Lower leg skin (tissue), 4 donors: ENCODE results near the gene ANKRD53. TPM values are rescaled to one million over a fixed set of nuclear protein-coding genes. Genes with fewer than 3 reads are reported as not detected.

Experiments used
- DNase-seq, 2 donors: peaks; one replicate each; pipeline ENCODE4 v3.0.0-alpha.2; 2019; ENCODE audit warnings: low spot score in 2 of 2
- H3K4me3 ChIP-seq: fragments of 200-600 bp; sonication (generic); 2 replicates; pipeline ENCODE4 v1.5.1; 2017; ENCODE audit warnings: mild to moderate bottlenecking, low read depth; ENCODE audit not compliant: poor library complexity, severe bottlenecking
- CTCF ChIP-seq, 3 donors: fragments of 450-650 bp; IDR thresholded peaks; one replicate each; pipeline ENCODE4 v1.5.1; 2016; ENCODE audit warnings: antibody characterized with exemption in 3 of 3, mild to moderate bottlenecking in 3 of 3, moderate library complexity in 2 of 3
- POLR2A ChIP-seq, 2 donors: fragments of 450-650 bp; IDR thresholded peaks; one replicate each; pipeline ENCODE4 v1.6.1; 2016 to 2017; ENCODE audit warnings: antibody characterized with exemption in 2 of 2, mild to moderate bottlenecking in 1 of 2, moderate library complexity in 1 of 2
- WGBS, 2 donors: methylation state at CpG; one replicate each; pipeline ENCODE4 v1.1.5; 2018; 5-methylcytosine and 5-hydroxymethylcytosine counted together
- intact Hi-C: fragments of 100-400 bp; cut with DNase I; formaldehyde crosslinking; loops from one replicate; pipeline ENCODE4 v1.15.0; 2023; ENCODE audit warnings: low total_unique reads
- total RNA-seq, 4 donors: library from RNA; depleted of rRNA; stranded (reverse); fragments of >200 nt; gene quantifications; one replicate each; pipeline ENCODE4 v1.1.0, GENCODE V29; 2016

ANKRD53 gene
- 1 to 10 TPM in 1 of 4 donors, under 1 TPM in 2, not detected in 1; 0.27 to 1.3 (median 0.84) TPM for total RNA-seq

GRCh38 chr2:70978341-70979179 lies at the start of gene ANKRD53:
ANKRD53 (plus strand) TSS chr2:70978630; CDS start chr2:70978646, 16 bp downstream.
- TF ChIP-seq POLR2A (IDR thresholded peaks at IDR 0.05) (no peak), CTCF (IDR thresholded peaks at IDR 0.05) (no peak)
- intact Hi-C loops = no loop called here
- peak in 1 of 2 donors; percentile 91 for DNase-seq
- H3K4me3 ChIP-seq = peak within 1 kb of the TSS; percentile 45
- 0 to 3% methylated on average over 25 to 49 of the region's 67 CpGs for WGBS, 2 donors

DNA sequence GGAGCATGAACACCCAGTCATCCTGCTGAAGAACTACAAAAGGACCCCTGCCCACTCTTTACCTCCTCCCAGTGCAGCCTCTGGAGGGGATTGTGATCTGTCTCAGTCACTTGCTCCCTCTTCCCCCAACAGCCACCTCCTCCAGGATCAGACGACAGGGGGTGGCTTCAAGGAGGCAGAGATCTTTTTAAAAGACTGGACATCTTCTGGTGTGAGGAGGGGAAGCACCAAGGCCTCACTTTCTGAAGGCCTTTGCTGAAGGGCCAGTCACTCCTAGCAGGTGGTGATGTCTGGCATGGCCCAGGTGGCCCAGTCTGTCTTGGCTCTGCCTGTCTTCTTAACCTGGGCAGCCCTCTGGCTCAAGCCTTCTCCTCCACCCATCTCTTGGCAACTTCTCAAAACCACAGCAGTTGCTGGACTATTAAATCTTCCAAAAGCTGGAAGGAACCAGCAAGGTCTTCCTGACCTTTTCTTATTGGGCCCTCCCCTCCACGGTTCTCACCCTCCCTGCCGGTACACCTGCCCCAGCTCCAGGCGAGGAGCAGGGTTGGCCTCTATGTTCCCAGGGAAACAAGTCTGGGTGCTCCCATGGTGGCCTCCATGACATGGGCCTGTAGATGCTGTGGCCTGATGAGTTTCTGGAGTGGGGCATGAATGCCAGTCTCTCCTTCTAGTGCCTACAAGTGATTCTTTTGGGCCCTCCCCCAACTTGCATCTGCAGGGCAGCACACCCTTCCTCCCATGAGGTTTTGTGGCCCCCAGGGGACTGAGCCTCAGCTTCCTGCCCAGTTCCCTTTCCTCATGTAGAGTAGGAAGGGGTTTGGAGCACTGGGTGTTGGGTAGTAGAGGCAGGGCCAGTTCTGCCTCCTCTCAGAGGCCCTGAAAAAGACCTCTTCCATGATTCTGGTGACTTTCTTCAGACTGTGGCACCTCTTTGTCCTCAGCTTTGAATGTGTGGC lies 47.8 kb upstream of the ANKRD53 start:
- DNase-seq = peak in 1 of 2 donors; percentile 56
- TF ChIP-seq POLR2A (IDR thresholded peaks at IDR 0.05) (no peak), CTCF (IDR thresholded peaks at IDR 0.05) (no peak)
- no peak overlapping the region for H3K4me3 ChIP-seq
- intact Hi-C loops = no loop called here
- 79 to 84% methylated on average over 4 of the region's 4 CpGs for WGBS, 2 donors

DNA sequence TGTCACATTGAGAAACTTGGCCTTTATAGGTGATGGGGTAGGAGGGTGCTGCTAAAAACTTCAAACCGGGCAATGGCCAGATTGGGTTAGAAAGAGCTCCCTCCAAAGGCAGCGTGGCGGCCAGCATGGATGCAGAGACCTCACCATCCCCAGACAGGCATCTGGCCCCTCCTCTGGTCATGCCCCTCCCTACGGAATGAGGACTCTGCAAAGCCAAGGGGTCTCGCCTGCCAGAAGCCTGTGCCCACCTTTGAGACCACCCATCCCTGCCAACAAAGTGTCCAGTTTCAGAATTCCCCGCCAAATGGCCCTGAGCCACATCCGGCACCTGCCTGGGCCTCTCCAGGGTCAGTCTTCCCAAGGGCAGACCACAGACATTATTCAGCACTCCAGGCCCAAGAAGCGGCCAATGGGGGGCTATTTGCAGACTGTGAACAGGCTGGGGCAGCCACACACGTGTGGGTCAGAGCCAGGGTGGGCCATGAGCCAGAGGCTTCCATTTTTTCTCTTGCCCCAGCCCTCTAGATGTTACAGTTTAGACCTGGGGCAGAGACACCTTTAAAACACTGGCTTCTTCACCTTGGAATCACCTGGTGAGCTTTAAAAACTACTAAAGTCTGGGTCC lies 46.9 kb upstream of the ANKRD53 start:
- TF ChIP-seq CTCF (IDR thresholded peaks at IDR 0.05) (no peak), POLR2A (IDR thresholded peaks at IDR 0.05) (no peak)
- WGBS, 2 donors = 83 to 89% methylated on average over 9 of the region's 9 CpGs
- peak in 1 of 2 donors; percentile 74 for DNase-seq
- no peak overlapping the region for H3K4me3 ChIP-seq
- intact Hi-C loops = no loop called here

DNA sequence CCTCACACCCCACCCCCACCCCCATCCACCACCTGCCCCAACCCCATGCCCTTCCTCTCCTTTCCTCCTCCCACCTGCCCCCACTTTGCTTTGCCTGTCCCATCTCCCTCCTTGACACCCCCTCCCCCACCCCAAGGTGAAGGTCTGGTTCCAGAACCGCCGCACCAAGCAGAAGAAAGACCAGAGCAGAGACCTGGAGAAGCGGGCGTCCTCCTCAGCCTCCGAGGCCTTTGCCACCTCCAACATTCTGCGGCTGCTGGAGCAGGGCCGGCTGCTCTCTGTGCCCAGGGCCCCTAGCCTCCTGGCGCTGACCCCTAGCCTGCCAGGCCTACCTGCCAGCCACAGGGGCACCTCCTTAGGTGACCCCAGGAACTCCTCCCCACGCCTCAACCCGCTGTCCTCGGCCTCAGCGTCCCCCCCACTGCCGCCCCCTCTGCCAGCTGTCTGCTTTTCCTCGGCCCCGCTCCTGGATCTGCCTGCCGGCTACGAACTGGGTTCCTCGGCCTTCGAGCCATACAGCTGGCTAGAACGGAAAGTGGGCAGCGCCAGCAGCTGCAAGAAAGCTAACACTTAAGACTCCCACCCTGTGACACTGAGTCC lies 45.7 kb upstream of the ANKRD53 start:
- 95 to 96% methylated on average over 21 of the region's 21 CpGs for WGBS, 2 donors
- peak in 1 of 2 donors; percentile 72 for DNase-seq
- TF ChIP-seq POLR2A (IDR thresholded peaks at IDR 0.05) (no peak), CTCF (IDR thresholded peaks at IDR 0.05) (no peak)
- no peak overlapping the region for H3K4me3 ChIP-seq
- intact Hi-C loops = no loop called here

DNA sequence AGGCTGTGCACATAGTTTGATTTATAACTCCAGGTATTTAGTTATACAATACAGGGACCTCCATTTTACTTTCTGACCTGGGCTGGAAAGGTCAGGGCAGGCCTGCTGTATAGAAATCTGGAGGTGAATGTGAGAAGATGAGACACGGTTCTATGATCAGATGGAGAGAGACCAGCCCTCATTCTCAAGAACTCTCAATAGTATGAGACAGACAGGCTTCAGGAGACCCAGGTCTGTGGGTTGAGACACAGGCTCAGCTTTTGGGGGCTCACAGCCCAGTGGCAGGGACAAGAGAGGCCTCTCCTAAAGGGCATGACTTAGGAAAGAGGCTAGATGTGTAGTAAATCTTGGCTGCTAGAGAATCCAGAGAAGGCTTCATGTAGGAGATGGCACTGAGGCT lies 43.4 kb upstream of the ANKRD53 start:
- 72 to 80% methylated on average over 1 of the region's 1 CpG for WGBS, 2 donors

More for the DNA sequence above, 43.4 kb upstream of the ANKRD53 start:
- no peak for TF ChIP-seq CTCF (IDR thresholded peaks at IDR 0.05)
- TF ChIP-seq POLR2A (IDR thresholded peaks at IDR 0.05) = no peak
- no peak overlapping the region for H3K4me3 ChIP-seq
- DNase-seq = peak in 1 of 2 donors; percentile 32
- intact Hi-C loops = no loop called here
